C4-2B (cell line): Measurements from ENCODE around the gene TEKTIP1.

Experiments
- H3K27ac ChIP-seq: fragments of 450-650 bp; 2 replicates; pipeline ENCODE4 v1.5.1; 2017
- ZFX ChIP-seq: fragments of 450-650 bp; IDR thresholded peaks from 2 replicates; pipeline ENCODE4 v1.6.1; 2017
- TF ChIP-seq, protein P1 (sequence below): fragments of 450-650 bp; conservative IDR thresholded peaks from 2 replicates; pipeline ENCODE4 v1.5.1; 2017; ENCODE audit warnings: mild to moderate bottlenecking

Gene TEKTIP1

DNA sequence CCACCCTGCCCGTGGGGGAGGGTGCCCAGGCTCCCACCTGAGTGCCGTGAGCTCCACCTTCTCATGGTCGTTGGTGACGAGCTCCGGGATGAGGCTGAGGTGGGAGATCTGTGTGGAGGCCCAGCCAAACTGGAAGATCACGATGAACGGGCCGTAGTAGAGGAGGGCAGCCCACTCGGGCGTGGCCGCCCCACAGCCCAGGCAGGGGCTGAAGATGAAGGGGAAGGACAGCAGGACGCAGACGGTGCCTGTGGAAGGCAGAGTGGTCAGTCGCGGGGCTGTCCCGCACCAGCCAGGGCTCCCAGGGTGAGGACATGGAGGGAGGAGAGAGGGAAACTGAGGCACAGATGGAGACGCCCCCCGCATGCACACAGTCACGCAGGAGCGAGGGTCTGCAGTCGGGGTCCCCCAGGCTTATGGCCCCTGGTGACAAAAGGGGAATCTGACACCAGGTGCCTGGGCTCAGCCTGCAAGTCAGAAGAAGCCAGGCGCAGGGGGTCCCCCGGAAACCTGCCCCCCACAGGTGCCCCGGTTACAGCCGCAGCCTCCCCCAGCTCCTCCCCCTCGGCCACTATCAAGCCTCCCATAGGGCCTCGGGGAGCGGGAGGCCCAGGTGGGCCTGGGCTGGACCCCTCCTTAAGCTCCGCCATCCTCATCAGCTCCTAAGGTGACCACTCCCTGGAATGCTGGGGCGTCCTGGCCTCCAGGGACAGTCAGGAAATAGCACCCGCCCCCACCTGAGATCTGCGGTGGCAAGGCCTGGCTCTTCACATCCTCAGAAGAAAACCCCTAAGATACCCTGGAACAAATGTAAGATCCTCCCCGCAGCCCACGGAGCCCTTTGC is 12.2 kb downstream of the TEKTIP1 start:
- TF ChIP-seq ZFX = no peak
- TF ChIP-seq, protein P1, sequence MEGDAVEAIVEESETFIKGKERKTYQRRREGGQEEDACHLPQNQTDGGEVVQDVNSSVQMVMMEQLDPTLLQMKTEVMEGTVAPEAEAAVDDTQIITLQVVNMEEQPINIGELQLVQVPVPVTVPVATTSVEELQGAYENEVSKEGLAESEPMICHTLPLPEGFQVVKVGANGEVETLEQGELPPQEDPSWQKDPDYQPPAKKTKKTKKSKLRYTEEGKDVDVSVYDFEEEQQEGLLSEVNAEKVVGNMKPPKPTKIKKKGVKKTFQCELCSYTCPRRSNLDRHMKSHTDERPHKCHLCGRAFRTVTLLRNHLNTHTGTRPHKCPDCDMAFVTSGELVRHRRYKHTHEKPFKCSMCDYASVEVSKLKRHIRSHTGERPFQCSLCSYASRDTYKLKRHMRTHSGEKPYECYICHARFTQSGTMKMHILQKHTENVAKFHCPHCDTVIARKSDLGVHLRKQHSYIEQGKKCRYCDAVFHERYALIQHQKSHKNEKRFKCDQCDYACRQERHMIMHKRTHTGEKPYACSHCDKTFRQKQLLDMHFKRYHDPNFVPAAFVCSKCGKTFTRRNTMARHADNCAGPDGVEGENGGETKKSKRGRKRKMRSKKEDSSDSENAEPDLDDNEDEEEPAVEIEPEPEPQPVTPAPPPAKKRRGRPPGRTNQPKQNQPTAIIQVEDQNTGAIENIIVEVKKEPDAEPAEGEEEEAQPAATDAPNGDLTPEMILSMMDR = no peak
- no peak overlapping the region for H3K27ac ChIP-seq

DNA sequence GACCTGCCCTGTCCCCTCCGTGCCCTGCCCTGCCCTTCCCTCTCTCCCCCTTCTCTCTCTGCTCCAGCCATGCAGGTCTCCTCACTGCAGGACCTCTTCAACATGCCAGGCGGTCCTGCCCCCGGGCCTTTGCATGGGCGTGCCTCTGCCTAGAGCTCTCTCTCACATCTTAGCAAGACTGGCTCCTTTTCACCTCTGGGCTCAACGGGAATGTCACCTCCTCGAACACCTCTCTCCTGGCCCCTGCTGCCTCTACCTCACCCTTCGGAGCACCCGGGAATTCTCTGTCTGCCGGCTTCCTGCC is 12.8 kb downstream of the TEKTIP1 start:
- H3K27ac ChIP-seq = no peak overlapping the region
- no peak for TF ChIP-seq ZFX
- TF ChIP-seq, protein P1 = no peak

DNA sequence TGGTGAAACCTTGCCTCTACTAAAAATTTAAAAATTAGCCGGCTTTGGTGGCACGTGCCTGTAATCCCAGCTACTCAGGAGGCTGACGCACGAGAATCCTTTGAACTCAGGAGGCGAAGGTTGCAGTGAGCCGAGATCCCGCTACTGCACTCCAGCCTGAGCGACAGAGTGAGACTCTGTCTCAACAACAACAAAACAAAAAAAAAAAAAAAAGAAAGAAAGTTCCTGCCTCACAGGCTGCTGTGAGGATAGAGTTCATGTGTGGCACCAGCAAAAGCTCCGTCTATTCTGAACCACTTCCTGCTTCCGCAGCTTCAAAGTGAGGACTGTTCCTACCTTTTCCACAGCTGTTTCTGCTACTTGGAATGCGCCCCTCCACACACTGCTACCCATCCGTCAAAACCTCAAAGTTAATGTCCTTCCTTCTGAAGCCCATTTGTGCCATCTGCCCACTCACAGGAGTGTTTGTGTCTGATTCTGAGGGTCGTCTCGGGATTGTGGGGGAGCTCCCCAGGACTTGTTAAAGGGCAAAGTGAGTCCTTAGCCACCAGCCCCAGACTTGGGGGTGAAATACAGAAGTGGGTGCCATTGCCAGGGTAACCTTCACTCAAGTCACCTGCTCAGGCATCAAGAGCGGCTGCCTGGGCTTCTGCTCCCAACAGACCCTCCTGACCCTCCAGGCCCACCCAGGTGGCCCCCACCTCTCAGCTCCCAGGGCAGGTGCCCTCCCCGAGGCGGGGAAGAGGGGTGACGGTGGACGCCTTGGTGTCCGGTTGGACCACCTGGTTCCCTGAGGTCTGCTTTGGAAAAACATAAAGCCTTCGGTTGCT is 15.5 kb downstream of the TEKTIP1 start:
- TF ChIP-seq ZFX = no peak
- TF ChIP-seq, protein P1 = no peak
- H3K27ac ChIP-seq = no peak overlapping the region

DNA sequence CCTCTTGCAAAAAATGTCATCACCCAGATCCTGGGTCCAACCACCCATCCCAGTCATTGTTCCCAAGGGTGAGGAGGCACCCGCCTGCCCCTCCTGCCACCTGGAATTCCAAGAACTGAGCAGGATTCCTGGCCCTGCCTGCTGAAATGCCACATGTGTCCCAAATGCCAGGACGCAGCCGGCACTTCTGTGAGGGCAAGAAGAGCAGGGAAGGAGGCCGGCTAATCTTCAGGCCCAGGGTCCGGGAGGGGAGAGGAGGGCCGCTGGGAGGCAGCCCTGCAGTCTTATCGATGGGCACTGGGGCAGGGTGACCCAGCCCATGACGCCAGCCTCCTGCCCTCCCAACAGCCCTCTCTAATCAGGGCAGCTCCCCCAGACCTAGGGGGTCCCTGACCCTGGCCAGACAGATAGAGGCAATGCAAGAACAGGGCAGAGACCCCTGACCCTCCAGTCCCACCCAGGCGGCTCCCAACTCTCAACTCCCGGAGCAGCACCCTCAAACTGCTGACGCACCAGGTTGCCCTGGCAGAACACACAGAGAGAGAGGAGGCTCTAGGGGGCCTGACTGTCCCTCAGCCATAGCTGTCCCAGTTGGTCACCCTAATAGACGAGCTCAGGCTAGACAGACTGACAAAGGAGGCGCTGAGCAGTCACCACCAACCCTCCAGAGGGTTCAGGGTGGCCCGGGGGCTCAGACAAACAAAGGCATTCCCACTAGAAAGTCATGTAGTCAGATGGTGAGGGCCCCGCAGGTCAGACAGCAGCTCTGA is 16.9 kb downstream of the TEKTIP1 start:
- peak overlapping the region; percentile 92; the same call in 1 of the 2 replicates for H3K27ac ChIP-seq
- TF ChIP-seq ZFX = no peak
- TF ChIP-seq, protein P1 = no peak

DNA sequence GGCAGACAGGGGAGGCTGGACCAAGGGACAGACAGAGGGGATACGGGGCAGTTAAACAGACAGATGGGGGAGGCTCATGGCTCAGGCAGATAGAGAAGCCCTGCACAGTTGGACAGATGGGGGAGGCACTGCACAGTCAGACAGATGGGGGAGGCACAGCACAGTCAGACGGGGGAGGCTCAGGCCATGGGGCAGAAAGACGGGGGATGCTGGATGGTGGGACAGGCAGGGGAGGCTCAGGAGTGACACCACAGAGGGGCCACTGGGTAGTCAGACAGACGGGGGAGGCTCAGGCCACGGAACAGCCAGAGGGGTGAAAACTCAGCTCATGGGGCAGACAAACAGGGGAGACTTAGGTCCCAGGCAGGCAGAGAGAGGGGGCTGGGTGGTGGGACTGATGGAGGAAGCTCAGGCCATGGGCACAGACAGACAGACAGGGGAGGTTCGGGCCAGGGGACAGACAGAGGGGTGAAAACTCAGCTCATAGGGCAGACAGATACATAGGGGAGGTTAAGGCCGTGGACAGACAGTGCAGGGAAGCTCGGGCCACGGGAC is 17.5 kb downstream of the TEKTIP1 start:
- no peak for TF ChIP-seq ZFX
- TF ChIP-seq, protein P1 = no peak
- peak overlapping the region; percentile 92 for H3K27ac ChIP-seq

DNA sequence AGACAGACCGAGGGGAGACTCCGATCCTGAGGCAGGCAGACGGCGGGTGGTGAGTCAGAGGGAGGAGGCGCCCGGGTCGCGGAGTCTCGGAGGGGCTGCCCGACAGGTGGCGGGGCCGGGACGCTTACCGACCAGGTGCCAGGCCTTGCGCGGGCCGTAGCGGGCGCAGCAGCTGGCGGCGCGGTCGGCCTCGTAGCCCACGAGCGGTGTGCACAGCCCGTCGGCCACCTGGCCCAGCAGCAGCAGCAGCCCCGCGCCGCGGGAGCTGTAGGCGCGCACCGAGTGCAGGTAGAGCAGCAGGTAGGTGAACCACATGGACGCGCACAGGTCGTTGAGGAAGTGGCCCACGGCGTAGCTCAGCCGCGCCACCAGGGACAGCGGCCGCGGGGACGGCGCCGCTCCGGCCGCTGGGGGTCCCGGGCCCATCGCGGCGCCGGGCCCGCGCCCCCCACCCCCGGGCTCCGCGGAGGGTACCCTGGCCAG is 18.0 kb downstream of the TEKTIP1 start:
- H3K27ac ChIP-seq = peak overlapping the region; percentile 92
- TF ChIP-seq ZFX = peak; percentile 63; the same call in 1 of the 2 replicates
- TF ChIP-seq, protein P1 = no peak
